DOHH2 (cell line): Measurements from ENCODE around the gene LAMC1.

Experiments used
- H3F3A ChIP-seq: fragments of 200-600 bp; sonication (generic), shearing (Covaris generic); 2 replicates; pipeline ENCODE4 v1.6.0; 2016; ENCODE audit warnings: antibody characterized with exemption, mild to moderate bottlenecking; ENCODE audit not compliant: control insufficient read depth, insufficient read depth
- H3K27ac ChIP-seq: fragments of 200-600 bp; sonication (generic); 2 replicates; pipeline ENCODE4 v1.5.1; 2014; ENCODE audit warnings: low read depth, mild to moderate bottlenecking, low read length, moderate library complexity
- H3K27me3 ChIP-seq: fragments of 200-600 bp; sonication (generic); 2 replicates; pipeline ENCODE4 v1.6.1; 2014; ENCODE audit warnings: mild to moderate bottlenecking, low read length, mixed read lengths; ENCODE audit not compliant: control insufficient read depth
- H3K36me3 ChIP-seq: fragments of 200-600 bp; sonication (generic); 2 replicates; pipeline ENCODE4 v1.6.1; 2014; ENCODE audit warnings: mild to moderate bottlenecking, low read length, moderate library complexity, mixed read lengths; ENCODE audit not compliant: control insufficient read depth
- H3K4me1 ChIP-seq: fragments of 200-600 bp; sonication (generic); 2 replicates; pipeline ENCODE4 v1.6.1; 2014; ENCODE audit warnings: mild to moderate bottlenecking, low read length, mixed read lengths; ENCODE audit not compliant: control insufficient read depth
- H3K4me2 ChIP-seq: fragments of 200-600 bp; sonication (generic); 2 replicates; pipeline ENCODE4 v1.6.0; 2014; ENCODE audit warnings: mild to moderate bottlenecking, low read length, moderate library complexity
- H3K4me3 ChIP-seq: fragments of 200-600 bp; sonication (generic); 2 replicates; pipeline ENCODE4 v1.5.1; 2014; ENCODE audit warnings: mild to moderate bottlenecking, low read length, mixed read lengths
- H3K79me2 ChIP-seq: fragments of 200-600 bp; sonication (generic); 2 replicates; pipeline ENCODE4 v1.6.1; 2014; ENCODE audit warnings: mild to moderate bottlenecking, low read length, mixed read lengths; ENCODE audit not compliant: control insufficient read depth
- H3K9me2 ChIP-seq: fragments of 200-600 bp; sonication (generic); replicated peaks from 2 replicates; pipeline ENCODE4 v1.6.1; 2014; ENCODE audit warnings: mild to moderate bottlenecking, low read length, mixed read lengths; ENCODE audit not compliant: control insufficient read depth
- H3K9me3 ChIP-seq: fragments of 200-600 bp; sonication (generic); 2 replicates; pipeline ENCODE4 v1.6.1; 2014; ENCODE audit warnings: antibody characterized with exemption, low read length, mixed read lengths; ENCODE audit not compliant: control insufficient read depth, insufficient read depth
- H4K20me1 ChIP-seq: fragments of 200-600 bp; sonication (generic); 2 replicates; pipeline ENCODE4 v1.6.0; 2014; ENCODE audit warnings: low read depth, mild to moderate bottlenecking, antibody characterized with exemption, low read length, moderate library complexity; ENCODE audit not compliant: control insufficient read depth, insufficient read depth
- EZH2phosphoT487 ChIP-seq: fragments of 200-600 bp; sonication (generic); IDR thresholded peaks from 2 replicates; pipeline ENCODE4 v1.6.1; 2017; ENCODE audit warnings: borderline replicate concordance, mild to moderate bottlenecking, antibody characterized with exemption, low read length, moderate library complexity, mixed read lengths
- TF ChIP-seq, protein P1 (sequence below): fragments of 200-600 bp; sonication (generic); IDR thresholded peaks from one replicate; pipeline ENCODE4 v1.5.1; 2014; ENCODE audit warnings: antibody characterized with exemption, mild to moderate bottlenecking, low read depth, low read length; ENCODE audit not compliant: poor library complexity, severe bottlenecking

Gene LAMC1

GRCh38 chr1:183121609-183122008, 98.4 kb downstream of the LAMC1 start:
- Histone ChIP-seq H3K9me3 (no peaks in the 10 kb centered on the region), H4K20me1 (0 out of 2 replicates have a peak, but pooled peaks cover 4% of the 10 kb centered on the region), H3K4me1 (peaks cover 21% of the 10 kb centered on the region), H3K79me2 (no peaks in the 10 kb centered on the region), H3K27ac (no peak overlapping the region), H3K36me3 (peaks cover 45% of the 10 kb centered on the region), H3F3A (no peaks in the 10 kb centered on the region), H3K9me2 (no peaks in the 10 kb centered on the region), H3K4me2 (no peak overlapping the region), H3K4me3 (no peak overlapping the region), H3K27me3 (no peaks in the 10 kb centered on the region)
- TF ChIP-seq, protein P1, sequence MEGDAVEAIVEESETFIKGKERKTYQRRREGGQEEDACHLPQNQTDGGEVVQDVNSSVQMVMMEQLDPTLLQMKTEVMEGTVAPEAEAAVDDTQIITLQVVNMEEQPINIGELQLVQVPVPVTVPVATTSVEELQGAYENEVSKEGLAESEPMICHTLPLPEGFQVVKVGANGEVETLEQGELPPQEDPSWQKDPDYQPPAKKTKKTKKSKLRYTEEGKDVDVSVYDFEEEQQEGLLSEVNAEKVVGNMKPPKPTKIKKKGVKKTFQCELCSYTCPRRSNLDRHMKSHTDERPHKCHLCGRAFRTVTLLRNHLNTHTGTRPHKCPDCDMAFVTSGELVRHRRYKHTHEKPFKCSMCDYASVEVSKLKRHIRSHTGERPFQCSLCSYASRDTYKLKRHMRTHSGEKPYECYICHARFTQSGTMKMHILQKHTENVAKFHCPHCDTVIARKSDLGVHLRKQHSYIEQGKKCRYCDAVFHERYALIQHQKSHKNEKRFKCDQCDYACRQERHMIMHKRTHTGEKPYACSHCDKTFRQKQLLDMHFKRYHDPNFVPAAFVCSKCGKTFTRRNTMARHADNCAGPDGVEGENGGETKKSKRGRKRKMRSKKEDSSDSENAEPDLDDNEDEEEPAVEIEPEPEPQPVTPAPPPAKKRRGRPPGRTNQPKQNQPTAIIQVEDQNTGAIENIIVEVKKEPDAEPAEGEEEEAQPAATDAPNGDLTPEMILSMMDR, result no peak
- no peak for TF ChIP-seq EZH2phosphoT487

- Histone ChIP-seq H3K4me2 (peak overlapping the region; percentile 70), H3K4me1 (peaks cover 27% of the 10 kb centered on the region), H3K27ac (peak overlapping the region; percentile 50), H3F3A (no peaks in the 10 kb centered on the region), H3K9me3 (no peaks in the 10 kb centered on the region), H3K9me2 (no peaks in the 10 kb centered on the region), H3K4me3 (peak overlapping the region; percentile 52), H3K79me2 (no peaks in the 10 kb centered on the region), H3K36me3 (peaks cover 43% of the 10 kb centered on the region), H4K20me1 (0 out of 2 replicates have a peak, but pooled peaks cover 4% of the 10 kb centered on the region), H3K27me3 (no peaks in the 10 kb centered on the region)
- no peak for TF ChIP-seq EZH2phosphoT487
- TF ChIP-seq, protein P1, result no peak
Measured at GRCh38 chr1:183124259-183124658, 101.0 kb downstream of the LAMC1 start.

DNA sequence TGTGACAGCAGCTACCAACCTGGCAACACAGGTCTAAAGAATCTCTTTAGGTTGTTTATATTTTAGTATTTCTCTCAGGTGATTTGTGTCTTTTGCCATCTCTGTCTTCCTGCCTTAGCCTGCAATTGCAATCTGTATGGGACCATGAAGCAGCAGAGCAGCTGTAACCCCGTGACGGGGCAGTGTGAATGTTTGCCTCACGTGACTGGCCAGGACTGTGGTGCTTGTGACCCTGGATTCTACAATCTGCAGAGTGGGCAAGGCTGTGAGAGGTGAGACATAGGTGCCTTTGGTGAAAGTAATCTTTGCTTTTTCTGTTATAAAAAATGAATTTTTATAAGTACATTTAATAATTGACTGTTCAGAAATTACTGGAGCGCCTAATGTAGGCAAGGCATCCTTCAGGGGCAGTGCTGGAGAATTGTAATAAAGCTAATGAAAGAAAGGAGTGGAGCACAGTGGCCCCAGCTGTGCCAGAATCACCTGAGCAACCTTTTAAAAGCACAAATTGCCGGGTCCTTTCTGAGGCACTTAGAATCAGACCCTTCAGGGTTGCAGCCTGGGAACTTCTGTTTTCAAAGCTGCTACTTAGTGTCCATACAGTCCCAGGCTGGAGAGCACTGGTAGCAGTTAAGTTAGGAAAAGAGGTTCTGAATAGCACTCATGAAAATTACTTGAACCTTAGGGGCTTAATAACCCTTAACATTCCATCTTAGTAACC, 102.2 kb downstream of the LAMC1 start:
- peaks cover 49% of the 10 kb centered on the region for H3K36me3 ChIP-seq
- no peak overlapping the region for H3K4me3 ChIP-seq
- H3K9me3 ChIP-seq, result no peaks in the 10 kb centered on the region
- H3F3A ChIP-seq, result no peaks in the 10 kb centered on the region
- H4K20me1 ChIP-seq, result 0 out of 2 replicates have a peak, but pooled peaks cover 4% of the 10 kb centered on the region
- no peaks in the 10 kb centered on the region for H3K9me2 ChIP-seq
- peaks cover 27% of the 10 kb centered on the region for H3K4me1 ChIP-seq
- H3K27me3 ChIP-seq, result no peaks in the 10 kb centered on the region
- H3K27ac ChIP-seq, result no peak overlapping the region
- TF ChIP-seq EZH2phosphoT487, result no peak
- TF ChIP-seq, protein P1, result no peak
- no peak overlapping the region for H3K4me2 ChIP-seq
- no peaks in the 10 kb centered on the region for H3K79me2 ChIP-seq
